GM12864 (cell line): ENCODE measurements around the gene C1orf50.

Source experiments
- DNase-seq: peaks from one replicate; pipeline ENCODE4 v3.0.0-alpha.2; 2011; ENCODE audit warnings: low read depth
- H3K4me3 ChIP-seq: 2 replicates; pipeline ENCODE4 v1.5.1; 2011; ENCODE audit warnings: mild to moderate bottlenecking, low read depth, low read length, control low read depth
- TF ChIP-seq, protein P1 (sequence below): IDR thresholded peaks from 2 replicates; pipeline ENCODE4 v1.5.1; 2011; ENCODE audit warnings: low read depth, mild to moderate bottlenecking, moderate library complexity, low read length, control low read depth, inconsistent platforms; ENCODE audit errors: missing control alignments

The C1orf50 gene

DNA sequence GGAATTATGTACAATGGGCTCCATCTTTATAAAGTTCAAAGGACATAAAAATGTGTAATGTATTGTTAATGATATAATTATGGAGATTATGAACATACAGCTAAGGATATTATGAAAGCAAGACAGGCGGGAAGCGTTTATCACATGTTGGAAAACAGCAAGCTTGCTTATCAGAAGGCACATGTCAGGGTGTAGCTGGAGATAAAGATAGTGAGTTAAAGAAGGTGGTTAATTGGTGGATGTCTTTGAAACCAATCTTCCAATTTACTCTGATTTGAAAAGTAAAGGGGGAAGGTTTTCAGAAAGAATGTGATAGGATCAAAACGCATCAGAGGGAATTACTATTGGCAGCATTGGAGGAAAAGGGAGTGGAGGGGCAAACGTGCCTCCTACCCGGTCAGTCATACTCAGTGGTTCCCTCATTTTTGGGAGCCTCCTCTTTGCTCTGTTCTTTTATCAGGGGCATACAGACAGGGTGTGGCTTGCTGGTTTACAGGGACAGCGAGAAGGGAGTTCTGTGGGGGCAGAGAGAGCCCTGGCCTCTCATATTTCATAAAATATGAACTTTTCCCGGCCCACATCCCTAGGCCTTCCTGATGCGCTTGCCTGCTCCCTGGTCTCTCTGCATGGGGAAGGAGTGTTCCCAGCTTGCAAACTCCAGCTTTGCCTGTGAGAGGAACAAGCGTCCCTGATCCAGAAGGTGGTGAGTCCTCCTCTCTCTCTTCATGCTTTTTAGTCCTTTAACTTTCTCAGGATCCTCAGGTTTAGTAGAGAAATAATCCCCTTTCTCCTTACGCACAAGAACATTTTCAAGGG, 58.2 kb downstream of the C1orf50 start:
- TF ChIP-seq, protein P1, sequence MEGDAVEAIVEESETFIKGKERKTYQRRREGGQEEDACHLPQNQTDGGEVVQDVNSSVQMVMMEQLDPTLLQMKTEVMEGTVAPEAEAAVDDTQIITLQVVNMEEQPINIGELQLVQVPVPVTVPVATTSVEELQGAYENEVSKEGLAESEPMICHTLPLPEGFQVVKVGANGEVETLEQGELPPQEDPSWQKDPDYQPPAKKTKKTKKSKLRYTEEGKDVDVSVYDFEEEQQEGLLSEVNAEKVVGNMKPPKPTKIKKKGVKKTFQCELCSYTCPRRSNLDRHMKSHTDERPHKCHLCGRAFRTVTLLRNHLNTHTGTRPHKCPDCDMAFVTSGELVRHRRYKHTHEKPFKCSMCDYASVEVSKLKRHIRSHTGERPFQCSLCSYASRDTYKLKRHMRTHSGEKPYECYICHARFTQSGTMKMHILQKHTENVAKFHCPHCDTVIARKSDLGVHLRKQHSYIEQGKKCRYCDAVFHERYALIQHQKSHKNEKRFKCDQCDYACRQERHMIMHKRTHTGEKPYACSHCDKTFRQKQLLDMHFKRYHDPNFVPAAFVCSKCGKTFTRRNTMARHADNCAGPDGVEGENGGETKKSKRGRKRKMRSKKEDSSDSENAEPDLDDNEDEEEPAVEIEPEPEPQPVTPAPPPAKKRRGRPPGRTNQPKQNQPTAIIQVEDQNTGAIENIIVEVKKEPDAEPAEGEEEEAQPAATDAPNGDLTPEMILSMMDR: no peak
- H3K4me3 ChIP-seq: no peak overlapping the region
- no peak for DNase-seq
